SK-N-MC (cell line): ENCODE data around the gene FAM131B.

Experiments used
- EZH2 ChIP-seq: fragments of 200-600 bp; sonication (generic); IDR thresholded peaks from one replicate; pipeline ENCODE4 v1.6.1; 2017; ENCODE audit warnings: antibody characterized with exemption
- FOXP2 ChIP-seq: optimal IDR thresholded peaks from 2 replicates; pipeline ENCODE3; 2011; ENCODE audit warnings: mild to moderate bottlenecking, moderate library complexity; ENCODE audit not compliant: insufficient read depth; ENCODE audit errors: extremely low read length, control extremely low read depth
- POLR2AphosphoS5 ChIP-seq: IDR thresholded peaks from 2 replicates; pipeline ENCODE4 v1.6.1; 2012; ENCODE audit warnings: mild to moderate bottlenecking, low read depth, low read length, borderline replicate concordance

GRCh38 chr7:143368387-143368786 lies 5.9 kb upstream of the FAM131B start:
- no peak for TF ChIP-seq FOXP2
- no peak for TF ChIP-seq EZH2
- no peak for TF ChIP-seq POLR2AphosphoS5
